Peyer's patch (tissue), 4 donors: Measurements from ENCODE around the gene IQSEC2. TPM values are rescaled to one million over a fixed set of nuclear protein-coding genes. Genes with fewer than 3 reads are reported as not detected.

Experiments used
- DNase-seq, 3 donors: peaks; one replicate each; pipeline ENCODE4 v3.0.0-alpha.2; 2017 to 2019
- H3K27ac ChIP-seq, 4 donors: fragments of 200-600 bp; sonication (generic); one replicate each; pipeline ENCODE4 v1.5.1; 2016 to 2019
- H3K27me3 ChIP-seq, 2 donors: fragments of 200-600 bp; sonication (generic); one replicate each; pipeline ENCODE4 v1.5.1; 2019
- H3K36me3 ChIP-seq, 3 donors: fragments of 200-600 bp; sonication (generic); one replicate each; pipeline ENCODE4 v1.5.1; 2016 to 2019
- H3K4me1 ChIP-seq, 4 donors: fragments of 200-600 bp; sonication (generic); one replicate each; pipeline ENCODE4 v1.5.1; 2016 to 2019
- H3K4me3 ChIP-seq, 4 donors: fragments of 200-600 bp; sonication (generic); 1 replicate in 3 of 4; 2 replicates in 1 of 4; pipeline ENCODE4 v1.5.1; 2016 to 2019; ENCODE audit warnings: mild to moderate bottlenecking in 1 of 4
- H3K9me3 ChIP-seq, 4 donors: fragments of 200-600 bp; sonication (generic); one replicate each; pipeline ENCODE4 v1.5.1; 2016 to 2019; ENCODE audit warnings: mild to moderate bottlenecking in 1 of 4
- CTCF ChIP-seq, 6 experiments: fragments of 450-650 bp in 4 of 6; fragments of 200-600 bp in 2 of 6; sonication (generic) in 1 of 6; IDR thresholded peaks; one replicate each; pipeline ENCODE4 v1.5.1; 2017 to 2019; ENCODE audit warnings: antibody characterized with exemption in 6 of 6, mild to moderate bottlenecking in 3 of 6, moderate library complexity in 1 of 6
- POLR2A ChIP-seq, 2 donors: fragments of 450-650 bp; IDR thresholded peaks; one replicate each; pipeline ENCODE4 v1.5.1; 2017; ENCODE audit warnings: antibody characterized with exemption in 2 of 2, mild to moderate bottlenecking in 2 of 2, moderate library complexity in 2 of 2
- total RNA-seq, 4 donors: library from RNA; depleted of rRNA; stranded (reverse); fragments of >200 nt; gene quantifications; one replicate each; pipeline ENCODE4 v1.1.0, GENCODE V29; 2016

IQSEC2 gene
- total RNA-seq, 4 donors from 2014 or later, result 20.6 to 77.9 (median 48.3) TPM

GRCh38 chrX:53287493-53288138 is 6.2 kb upstream of the IQSEC2 start:
- H3K9me3 ChIP-seq, result no peaks in the 10 kb centered on the region
- H3K27me3 ChIP-seq, result no peaks in the 10 kb centered on the region
- TF ChIP-seq CTCF (IDR thresholded peaks at IDR 0.05), result no peak
- no peak for TF ChIP-seq POLR2A (IDR thresholded peaks at IDR 0.05)
- peak; percentile 30 to 79 (median 76) for DNase-seq
- H3K36me3 ChIP-seq, result no peaks in the 10 kb centered on the region
- H3K4me1 ChIP-seq, result peaks cover 0 to 30% (median 4%) of the 10 kb centered on the region in 4 donors
- no peak overlapping the region for H3K4me3 ChIP-seq
- peak overlapping the region in 3 of 4 donors; percentile 38 to 82 (median 71) for H3K27ac ChIP-seq

- H3K4me3 ChIP-seq, result no peak overlapping the region
- no peak overlapping the region for H3K27ac ChIP-seq
- no peaks in the 10 kb centered on the region for H3K36me3 ChIP-seq
- DNase-seq, result no peak
- H3K9me3 ChIP-seq, result no peaks in the 10 kb centered on the region
- H3K27me3 ChIP-seq, result no peaks in the 10 kb centered on the region
- H3K4me1 ChIP-seq, result peaks cover 0 to 38% (median 4%) of the 10 kb centered on the region in 4 donors
- no peak for TF ChIP-seq POLR2A (IDR thresholded peaks at IDR 0.05)
- no peak for TF ChIP-seq CTCF (IDR thresholded peaks at IDR 0.05)
These were observed 4.8 kb upstream of the IQSEC2 start for GRCh38 chrX:53286171-53286570.

GRCh38 chrX:53285591-53285990 is 4.2 kb upstream of the IQSEC2 start:
- H3K9me3 ChIP-seq, result no peaks in the 10 kb centered on the region
- H3K4me3 ChIP-seq, result no peak overlapping the region
- peak in 1 of 3 donors; percentile 32 for DNase-seq
- peaks cover 0 to 38% (median 4%) of the 10 kb centered on the region in 4 donors for H3K4me1 ChIP-seq
- no peaks in the 10 kb centered on the region for H3K27me3 ChIP-seq
- H3K36me3 ChIP-seq, result no peaks in the 10 kb centered on the region
- no peak overlapping the region for H3K27ac ChIP-seq
- TF ChIP-seq CTCF (IDR thresholded peaks at IDR 0.05) (no peak), POLR2A (IDR thresholded peaks at IDR 0.05) (no peak)

- Histone ChIP-seq H3K4me1 (peaks cover 0 to 38% (median 4%) of the 10 kb centered on the region in 4 donors), H3K4me3 (no peak overlapping the region), H3K9me3 (no peaks in the 10 kb centered on the region), H3K27me3 (no peaks in the 10 kb centered on the region), H3K27ac (no peak overlapping the region), H3K36me3 (no peaks in the 10 kb centered on the region)
- TF ChIP-seq POLR2A (IDR thresholded peaks at IDR 0.05) (no peak), CTCF (IDR thresholded peaks at IDR 0.05) (peak in 5 of 6 experiments; percentile 53 to 78 (median 62))
- DNase-seq, result peak; percentile 37 to 78 (median 68)
These were observed 3.5 kb upstream of the IQSEC2 start for GRCh38 chrX:53284684-53285447.

GRCh38 chrX:53283567-53283966 is 2.2 kb upstream of the IQSEC2 start:
- H3K36me3 ChIP-seq, result no peaks in the 10 kb centered on the region
- no peaks in the 10 kb centered on the region for H3K27me3 ChIP-seq
- TF ChIP-seq CTCF (IDR thresholded peaks at IDR 0.05) (no peak), POLR2A (IDR thresholded peaks at IDR 0.05) (no peak)
- H3K9me3 ChIP-seq, result no peaks in the 10 kb centered on the region
- H3K27ac ChIP-seq, result no peak overlapping the region
- DNase-seq, result no peak
- peaks cover 0 to 38% (median 4%) of the 10 kb centered on the region in 4 donors for H3K4me1 ChIP-seq
- no peak overlapping the region for H3K4me3 ChIP-seq
